Measurements from ENCODE around the gene S100A16. TPM values are rescaled to one million over a fixed set of nuclear protein-coding genes. Genes with fewer than 3 reads are reported as not detected.
"Not testable (repeated sequence)": the region's sequence is repeated elsewhere in the genome, so short reads cannot be mapped to it uniquely, and the experiment has no call there.

The S100A16 gene
- total RNA-seq, 2 donors from 2014 or later, result 20.1 to 42.5 TPM

GRCh38 chr1:153577624-153578051 is 35.3 kb downstream of the S100A16 start:
- Histone ChIP-seq H3K27me3 (no peaks in the 10 kb centered on the region), H3K27ac (no peak overlapping the region), H3K36me3 (replicated peaks in 1 of 2; ENCODE audit: insufficient read depth in 1 of 2, low read depth in 2 of 2) (no peaks in the 10 kb centered on the region), H3K9me3 (no peaks in the 10 kb centered on the region), H3K4me1 (peaks cover 2% of the 10 kb centered on the region), H3K4me3 (no peak overlapping the region)
- ATAC-seq, result no peak
- 58 to 61% methylated on average over 9 of the region's 9 CpGs for WGBS, 2 donors
- DNase-seq, result no peak
- intact Hi-C loops (cut with DNase I), result loop anchor here (5.0 kb wide), 1 partner anchor 35 kb away; the partner anchor contains the start of gene S100A16
- no peak for TF ChIP-seq POLR2A (IDR thresholded peaks at IDR 0.05)
- no peak for TF ChIP-seq CTCF (IDR thresholded peaks at IDR 0.05)

DNA sequence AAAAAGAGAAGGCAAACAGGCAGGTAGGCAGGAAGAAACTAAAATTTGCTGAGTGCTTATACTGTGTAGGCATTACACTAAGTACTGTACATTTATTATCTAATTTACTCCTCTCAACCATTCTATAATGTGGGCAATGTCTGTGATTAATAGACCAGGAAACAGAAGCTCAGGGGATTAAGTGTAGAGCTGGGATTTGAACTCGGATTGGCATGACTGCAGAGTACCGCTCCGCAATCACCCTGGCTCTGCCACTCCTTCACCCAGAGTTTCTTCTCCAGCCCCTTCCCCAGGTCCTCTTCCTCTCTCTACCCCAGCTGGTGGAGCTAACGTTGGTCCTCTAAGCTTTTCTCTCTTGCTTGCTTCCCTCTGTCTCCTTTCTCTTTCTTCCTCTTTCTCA is 35.8 kb downstream of the S100A16 start:
- no peak overlapping the region for H3K4me3 ChIP-seq
- peaks cover 7% of the 10 kb centered on the region for H3K4me1 ChIP-seq
- H3K27me3 ChIP-seq, result no peaks in the 10 kb centered on the region
- no peak for TF ChIP-seq CTCF (IDR thresholded peaks at IDR 0.05)
- TF ChIP-seq POLR2A (IDR thresholded peaks at IDR 0.05), result no peak
- intact Hi-C loops (cut with DNase I), result loop anchor here (5.0 kb wide), 1 partner anchor 35 kb away; the partner anchor contains the start of gene S100A16
- no peaks in the 10 kb centered on the region for H3K9me3 ChIP-seq
- no peaks in the 10 kb centered on the region for H3K36me3 ChIP-seq (replicated peaks in 1 of 2; ENCODE audit: insufficient read depth in 1 of 2, low read depth in 2 of 2)
- ATAC-seq (no peak), DNase-seq (no peak)
- 66 to 69% methylated on average over 4 of the region's 4 CpGs for WGBS, 2 donors
- H3K27ac ChIP-seq, result no peak overlapping the region

GRCh38 chr1:153575497-153575896 is 37.4 kb downstream of the S100A16 start:
- not testable (repeated sequence) for ATAC-seq; H3K27me3 ChIP-seq; H3K9me3 ChIP-seq; H3K4me3 ChIP-seq; H3K27ac ChIP-seq; DNase-seq; H3K4me1 ChIP-seq; H3K36me3 ChIP-seq (replicated peaks in 1 of 2; ENCODE audit: insufficient read depth in 1 of 2, low read depth in 2 of 2)
- WGBS, 2 donors, result 82 to 95% methylated on average over 10 of the region's 10 CpGs
- intact Hi-C loops (cut with DNase I), result loop anchor here (5.0 kb wide), 1 partner anchor 37 kb away; the partner anchor contains the start of gene S100A16

- not testable (repeated sequence) for DNase-seq; H3K4me1 ChIP-seq; H3K36me3 ChIP-seq (replicated peaks in 1 of 2; ENCODE audit: insufficient read depth in 1 of 2, low read depth in 2 of 2); H3K27ac ChIP-seq; H3K9me3 ChIP-seq; H3K4me3 ChIP-seq; H3K27me3 ChIP-seq; ATAC-seq
- intact Hi-C loops (cut with DNase I), result loop anchor here (5.0 kb wide), 1 partner anchor 37 kb away; the partner anchor contains the start of gene S100A16
- 97 to 100% methylated on average over 2 to 4 of the region's 35 CpGs for WGBS, 2 donors
Measured at GRCh38 chr1:153575081-153575491, 37.9 kb downstream of the S100A16 start.

- TF ChIP-seq POLR2A (IDR thresholded peaks at IDR 0.05) (no peak), CTCF (IDR thresholded peaks at IDR 0.05) (no peak)
- Histone ChIP-seq H3K36me3 (replicated peaks in 1 of 2; ENCODE audit: insufficient read depth in 1 of 2, low read depth in 2 of 2) (no peaks in the 10 kb centered on the region), H3K27me3 (no peaks in the 10 kb centered on the region), H3K4me1 (peaks cover 13% of the 10 kb centered on the region), H3K27ac (peak overlapping the region in 2 of 4 donors; percentile 38 to 64), H3K4me3 (no peak overlapping the region), H3K9me3 (no peaks in the 10 kb centered on the region)
- no peak for ATAC-seq
- DNase-seq, result no peak
- intact Hi-C loops (cut with DNase I), result loop anchor here (5.0 kb wide), 1 partner anchor 66 kb away; no protein-coding TSS in a partner anchor
- WGBS, 2 donors, result 71 to 79% methylated on average over 3 of the region's 3 CpGs
Measured at GRCh38 chr1:153573351-153573750, 39.6 kb downstream of the S100A16 start.

GRCh38 chr1:153572569-153573015 is 40.3 kb downstream of the S100A16 start:
- DNase-seq, result peak; percentile 85 to 93 (median 92)
- TF ChIP-seq POLR2A (IDR thresholded peaks at IDR 0.05), result no peak
- TF ChIP-seq CTCF (IDR thresholded peaks at IDR 0.05), result peak; percentile 84 to 96 (median 93)
- Histone ChIP-seq H3K27me3 (no peaks in the 10 kb centered on the region), H3K4me3 (no peak overlapping the region), H3K27ac (peak overlapping the region; percentile 4 to 64 (median 41)), H3K36me3 (replicated peaks in 1 of 2; ENCODE audit: insufficient read depth in 1 of 2, low read depth in 2 of 2) (no peaks in the 10 kb centered on the region), H3K4me1 (peaks cover 20% of the 10 kb centered on the region), H3K9me3 (no peaks in the 10 kb centered on the region)
- ATAC-seq, result peak; percentile 89
- 0 to 4% methylated on average over 3 of the region's 3 CpGs for WGBS, 2 donors
- intact Hi-C loops (cut with DNase I), result loop anchor here (5.0 kb wide), 1 partner anchor 65 kb away; no protein-coding TSS in a partner anchor

Measured in body of pancreas (tissue), 4 donors.